Mononuclear cell (primary cell): Measurements from ENCODE around the gene RNF114. TPM values are rescaled to one million over a fixed set of nuclear protein-coding genes. Genes with fewer than 3 reads are reported as not detected.
"Not testable (repeated sequence)": the region's sequence is repeated elsewhere in the genome, so short reads cannot be mapped to it uniquely, and the experiment has no call there.

ENCODE experiments used
- H3K27me3 ChIP-seq: 2 replicates; pipeline ENCODE4 v1.6.0; 2011; ENCODE audit warnings: low read length, control low read depth; ENCODE audit not compliant: insufficient read depth
- H3K4me1 ChIP-seq: 2 replicates; pipeline ENCODE4 v1.5.1; 2011; ENCODE audit warnings: mild to moderate bottlenecking, low read length, control low read depth; ENCODE audit not compliant: insufficient read depth
- H3K4me3 ChIP-seq: 2 replicates; pipeline ENCODE4 v1.5.1; 2011; ENCODE audit warnings: mild to moderate bottlenecking, low read length, moderate library complexity
- H3K9me3 ChIP-seq: 2 replicates; pipeline ENCODE4 v1.5.1; 2011; ENCODE audit warnings: low read depth, mild to moderate bottlenecking, control low read depth, low read length
- total RNA-seq: library from RNA; depleted of rRNA; stranded (reverse); fragments of >200 nt; gene quantifications from one replicate; pipeline ENCODE4 v1.2.3, GENCODE V29; 2012

Gene RNF114
- total RNA-seq, 1 donor = 186 TPM

DNA sequence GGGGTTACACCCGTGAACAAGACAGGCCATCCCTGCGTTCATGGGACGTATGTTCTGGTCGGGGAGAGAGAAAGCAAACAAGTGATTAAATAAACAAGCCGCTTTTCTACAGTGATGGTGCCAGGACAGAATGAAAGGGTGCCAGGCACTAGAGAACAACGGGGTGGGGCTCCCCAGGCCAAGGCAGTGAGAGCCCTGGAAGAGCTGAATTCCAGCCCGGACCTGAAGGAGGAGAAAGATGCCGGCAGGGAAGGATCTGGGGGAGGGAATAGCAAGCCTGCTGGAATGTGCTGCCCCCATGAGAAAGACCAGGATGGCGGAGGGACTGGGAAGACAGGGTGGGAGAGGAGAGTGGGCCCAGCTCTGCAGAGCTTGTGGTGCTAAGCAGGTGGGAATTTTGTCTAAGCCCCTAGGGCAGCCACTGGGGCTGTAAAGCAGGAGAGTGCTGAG, 54.1 kb downstream of the RNF114 start:
- no peaks in the 10 kb centered on the region for H3K27me3 ChIP-seq
- no peak overlapping the region for H3K4me3 ChIP-seq
- peaks cover 21% of the 10 kb centered on the region for H3K4me1 ChIP-seq
- no peaks in the 10 kb centered on the region for H3K9me3 ChIP-seq

DNA sequence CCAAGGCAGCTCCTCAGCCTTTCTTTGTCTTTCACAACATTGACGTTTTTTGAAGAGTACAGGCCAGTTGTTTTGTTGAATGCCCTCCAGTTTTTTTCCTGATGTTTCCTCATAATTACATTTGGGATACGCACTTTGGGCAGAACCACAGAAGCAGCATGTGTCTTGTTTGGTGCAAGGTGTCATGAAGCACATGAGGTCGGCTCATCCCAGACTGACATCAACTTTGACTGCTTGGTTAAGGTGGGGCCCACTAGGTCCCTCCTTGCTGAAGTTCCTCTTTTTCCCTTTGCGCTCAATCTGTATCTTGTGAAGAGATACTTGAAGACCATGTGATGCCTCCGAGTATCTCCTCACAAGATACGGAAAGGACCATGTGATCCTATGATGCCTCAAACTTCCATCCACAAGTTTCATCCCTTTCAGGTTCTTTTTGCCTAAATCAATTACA, 57.1 kb downstream of the RNF114 start:
- Histone ChIP-seq H3K4me1 (peaks cover 21% of the 10 kb centered on the region), H3K4me3 (no peak overlapping the region), H3K27me3 (no peaks in the 10 kb centered on the region), H3K9me3 (no peaks in the 10 kb centered on the region)

DNA sequence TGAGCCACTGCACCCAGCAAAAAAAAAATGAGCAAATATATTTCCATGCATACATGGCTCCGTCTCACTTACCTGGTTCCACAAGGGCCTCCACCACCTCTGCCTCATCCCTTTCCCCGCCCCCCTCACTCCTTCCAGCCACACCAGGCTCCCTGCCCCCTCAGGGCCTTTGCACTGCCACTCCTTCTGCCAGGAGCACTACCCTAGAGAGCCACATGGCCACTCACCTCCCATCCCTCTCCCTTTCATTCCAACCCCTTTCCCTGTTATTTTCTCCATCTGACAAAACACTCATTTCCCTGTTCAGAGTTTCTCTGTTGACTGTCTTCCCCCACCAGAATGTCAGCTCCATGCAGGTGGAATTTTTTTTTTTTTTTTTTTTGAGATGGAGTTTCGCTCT, 59.4 kb downstream of the RNF114 start:
- Histone ChIP-seq H3K4me3 (no peak overlapping the region), H3K9me3 (no peaks in the 10 kb centered on the region), H3K4me1 (peaks cover 26% of the 10 kb centered on the region), H3K27me3 (no peaks in the 10 kb centered on the region)

DNA sequence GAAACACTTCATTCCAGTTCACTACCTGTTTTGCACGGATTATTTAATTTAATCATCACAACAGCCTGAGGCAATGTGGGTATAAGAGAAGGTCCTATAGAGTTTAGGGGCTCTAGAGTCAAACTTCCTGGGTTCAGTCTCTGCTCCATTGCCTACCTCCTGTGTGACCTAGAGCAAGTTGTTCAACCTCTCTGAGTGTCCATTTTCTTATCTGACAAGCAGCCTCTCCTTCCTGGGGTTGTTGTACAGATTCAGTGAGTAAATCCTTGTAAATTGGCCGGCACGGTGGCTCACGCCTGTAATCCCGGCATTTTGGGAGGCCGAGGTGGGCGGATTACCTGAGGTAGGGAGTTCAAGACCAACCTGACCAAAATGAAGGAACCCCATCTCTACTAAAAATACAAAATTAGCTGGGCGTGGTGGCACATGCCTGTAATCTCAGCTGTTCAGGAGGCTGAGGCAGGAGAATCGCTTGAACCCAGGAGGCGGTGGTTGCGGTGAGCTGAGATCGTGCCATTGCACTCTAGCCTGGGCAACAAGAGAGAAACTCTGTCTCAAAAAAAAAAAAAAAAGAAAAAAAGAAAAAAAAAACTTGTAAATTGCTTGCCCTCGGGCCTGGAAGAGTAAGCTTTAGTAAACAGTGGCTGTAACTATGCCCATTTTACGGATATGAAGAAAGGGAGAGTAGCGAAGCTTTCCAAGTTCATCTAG, 62.4 kb downstream of the RNF114 start:
- peaks cover 46% of the 10 kb centered on the region for H3K4me1 ChIP-seq
- H3K9me3 ChIP-seq, H3K4me3 ChIP-seq, H3K27me3 ChIP-seq: not testable (repeated sequence)

- H3K4me1 ChIP-seq = peaks cover 53% of the 10 kb centered on the region
- H3K4me3 ChIP-seq = no peak overlapping the region
- H3K9me3 ChIP-seq = no peaks in the 10 kb centered on the region
- no peaks in the 10 kb centered on the region for H3K27me3 ChIP-seq
These were observed 63.1 kb downstream of the RNF114 start for GRCh38 chr20:49999329-49999728.

- not testable (repeated sequence) for H3K9me3 ChIP-seq, H3K27me3 ChIP-seq, H3K4me3 ChIP-seq
- H3K4me1 ChIP-seq = peaks cover 66% of the 10 kb centered on the region
These were observed 64.5 kb downstream of the RNF114 start for GRCh38 chr20:50000548-50001222.

GRCh38 chr20:50001784-50002311, 65.7 kb downstream of the RNF114 start:
- Histone ChIP-seq H3K4me1 (peaks cover 78% of the 10 kb centered on the region), H3K4me3 (no peak overlapping the region), H3K27me3 (no peaks in the 10 kb centered on the region), H3K9me3 (no peaks in the 10 kb centered on the region)

DNA sequence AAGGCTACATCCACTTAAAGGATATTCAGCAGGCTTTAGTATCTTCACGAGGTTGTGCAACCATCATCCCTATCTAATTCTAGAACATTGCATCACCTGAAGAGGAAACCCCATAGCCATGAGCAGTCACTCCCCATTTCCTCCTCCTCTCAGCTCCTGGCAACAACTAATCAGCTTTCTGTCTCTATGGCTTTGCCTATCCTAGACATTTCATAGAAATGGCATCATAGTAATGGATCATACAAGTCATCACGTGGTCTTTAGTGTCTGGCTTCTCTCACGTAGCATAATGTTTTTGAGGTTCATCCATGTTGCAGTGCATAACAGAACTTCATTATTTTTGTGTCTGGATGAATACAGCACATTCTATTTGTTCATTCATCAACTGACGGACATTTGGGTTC, 67.1 kb downstream of the RNF114 start:
- no peak overlapping the region for H3K4me3 ChIP-seq
- no peaks in the 10 kb centered on the region for H3K27me3 ChIP-seq
- H3K4me1 ChIP-seq = peaks cover 79% of the 10 kb centered on the region
- H3K9me3 ChIP-seq = no peaks in the 10 kb centered on the region

Other genes starting within 250 kb of the RNF114 start
- gene B4GALT5, start 222.5 kb upstream of the RNF114 start, total RNA-seq = 16.0 TPM
- 34.5 TPM for gene SLC9A8, start 123.6 kb upstream of the RNF114 start, total RNA-seq
- 6.2 TPM for gene SPATA2, start 20.9 kb upstream of the RNF114 start, total RNA-seq
- 5.8 TPM for gene SNAI1, start 46.6 kb downstream of the RNF114 start, total RNA-seq
- gene UBE2V1, start 176.8 kb downstream of the RNF114 start, total RNA-seq = 114 TPM
- gene PEDS1, start 217.3 kb downstream of the RNF114 start, total RNA-seq = 28.3 TPM